C4-2B (cell line): Measurements from ENCODE around the gene CAPN6.

Experiments
- H3K27ac ChIP-seq: fragments of 450-650 bp; 2 replicates; pipeline ENCODE4 v1.5.1; 2017
- ZFX ChIP-seq: fragments of 450-650 bp; IDR thresholded peaks from 2 replicates; pipeline ENCODE4 v1.6.1; 2017
- TF ChIP-seq, protein P1 (sequence below): fragments of 450-650 bp; conservative IDR thresholded peaks from 2 replicates; pipeline ENCODE4 v1.5.1; 2017; ENCODE audit warnings: mild to moderate bottlenecking

The CAPN6 gene

DNA sequence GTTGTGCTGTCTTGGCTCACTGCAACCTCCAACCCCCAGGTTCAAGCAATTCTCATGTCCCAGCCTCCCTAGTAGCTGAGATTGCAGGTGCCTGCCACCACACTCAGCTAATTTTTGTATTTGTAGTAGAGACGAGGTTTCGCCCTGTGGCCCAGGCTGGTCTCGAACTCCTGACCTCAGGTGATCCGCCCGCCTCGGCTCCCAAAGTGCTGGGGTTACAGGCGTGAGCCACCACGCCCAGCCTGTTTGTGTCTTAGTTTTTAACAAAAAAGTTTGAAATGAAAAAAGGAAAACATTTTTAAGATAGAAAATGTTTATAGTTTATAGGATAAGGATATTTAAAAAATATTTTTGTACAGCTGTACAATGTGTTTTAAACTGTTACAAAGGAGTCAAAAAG is 62.4 kb downstream of the CAPN6 start:
- no peak overlapping the region for H3K27ac ChIP-seq
- TF ChIP-seq, protein P1, sequence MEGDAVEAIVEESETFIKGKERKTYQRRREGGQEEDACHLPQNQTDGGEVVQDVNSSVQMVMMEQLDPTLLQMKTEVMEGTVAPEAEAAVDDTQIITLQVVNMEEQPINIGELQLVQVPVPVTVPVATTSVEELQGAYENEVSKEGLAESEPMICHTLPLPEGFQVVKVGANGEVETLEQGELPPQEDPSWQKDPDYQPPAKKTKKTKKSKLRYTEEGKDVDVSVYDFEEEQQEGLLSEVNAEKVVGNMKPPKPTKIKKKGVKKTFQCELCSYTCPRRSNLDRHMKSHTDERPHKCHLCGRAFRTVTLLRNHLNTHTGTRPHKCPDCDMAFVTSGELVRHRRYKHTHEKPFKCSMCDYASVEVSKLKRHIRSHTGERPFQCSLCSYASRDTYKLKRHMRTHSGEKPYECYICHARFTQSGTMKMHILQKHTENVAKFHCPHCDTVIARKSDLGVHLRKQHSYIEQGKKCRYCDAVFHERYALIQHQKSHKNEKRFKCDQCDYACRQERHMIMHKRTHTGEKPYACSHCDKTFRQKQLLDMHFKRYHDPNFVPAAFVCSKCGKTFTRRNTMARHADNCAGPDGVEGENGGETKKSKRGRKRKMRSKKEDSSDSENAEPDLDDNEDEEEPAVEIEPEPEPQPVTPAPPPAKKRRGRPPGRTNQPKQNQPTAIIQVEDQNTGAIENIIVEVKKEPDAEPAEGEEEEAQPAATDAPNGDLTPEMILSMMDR: no peak
- no peak for TF ChIP-seq ZFX

GRCh38 chrX:111200327-111200726 is 70.0 kb downstream of the CAPN6 start:
- TF ChIP-seq, protein P1: no peak
- no peak for TF ChIP-seq ZFX

GRCh38 chrX:111199505-111199904 is 70.8 kb downstream of the CAPN6 start:
- TF ChIP-seq, protein P1: no peak
- no peak for TF ChIP-seq ZFX
- H3K27ac ChIP-seq: no peak overlapping the region

More at GRCh38 chrX:111200327-111200726, 70.0 kb downstream of the CAPN6 start:
- H3K27ac ChIP-seq: no peak overlapping the region
